Breast epithelium (tissue), 4 donors: ENCODE results near the gene DEPP1. TPM values are rescaled to one million over a fixed set of nuclear protein-coding genes. Genes with fewer than 3 reads are reported as not detected.

ENCODE experiments used
- DNase-seq, 2 donors: peaks; one replicate each; pipeline ENCODE4 v3.0.0-alpha.2; 2019; ENCODE audit warnings: low spot score in 2 of 2
- H3K27ac ChIP-seq, 2 donors: fragments of 200-600 bp; sonication (generic) in 1 of 2; one replicate each; pipeline ENCODE4 v1.5.1; 2016 to 2019; ENCODE audit warnings: mild to moderate bottlenecking in 1 of 2
- H3K27me3 ChIP-seq, 2 donors: fragments of 200-600 bp; sonication (generic) in 1 of 2; one replicate each; pipeline versions ENCODE4 v1.5.1 to v1.6.0; 2017 to 2019; ENCODE audit warnings: control low read depth in 1 of 2, mild to moderate bottlenecking in 1 of 2
- H3K36me3 ChIP-seq: fragments of 200-600 bp; one replicate; pipeline ENCODE4 v1.5.1; 2019
- H3K4me1 ChIP-seq, 2 donors: fragments of 200-600 bp; sonication (generic); one replicate each; pipeline ENCODE4 v1.5.1; 2016 to 2019; ENCODE audit warnings: control low read depth in 1 of 2
- H3K4me3 ChIP-seq, 3 donors: fragments of 200-600 bp; sonication (generic); 1 replicate in 2 of 3; 2 replicates in 1 of 3; pipeline ENCODE4 v1.5.1; 2016 to 2019; ENCODE audit warnings: mild to moderate bottlenecking in 3 of 3, moderate library complexity in 2 of 3
- H3K9me3 ChIP-seq, 2 donors: fragments of 200-600 bp; sonication (generic) in 1 of 2; one replicate each; pipeline ENCODE4 v1.5.1; 2016 to 2019; ENCODE audit warnings: control low read depth in 1 of 2
- CTCF ChIP-seq, 3 donors: fragments of 450-650 bp; IDR thresholded peaks; one replicate each; pipeline ENCODE4 v1.5.1; 2016 to 2017; ENCODE audit warnings: antibody characterized with exemption in 3 of 3, mild to moderate bottlenecking in 3 of 3, moderate library complexity in 3 of 3
- POLR2A ChIP-seq: fragments of 450-650 bp; IDR thresholded peaks from one replicate; pipeline ENCODE4 v1.6.1; 2016; ENCODE audit warnings: antibody characterized with exemption, mild to moderate bottlenecking, moderate library complexity
- POLR2AphosphoS5 ChIP-seq, 3 donors: sonication (generic); formaldehyde crosslinking; IDR thresholded peaks; one replicate each; pipeline ENCODE4 v1.6.1; 2017; ENCODE audit warnings: antibody characterized with exemption in 3 of 3
- intact Hi-C: fragments of 100-400 bp; cut with DNase I; formaldehyde crosslinking; loops from one replicate; pipeline ENCODE4 v1.15.1; 2023; ENCODE audit warnings: low total_unique reads
- total RNA-seq, 3 donors: library from RNA; depleted of rRNA; stranded (reverse); fragments of >200 nt; gene quantifications; one replicate each; pipeline ENCODE4 v1.1.0, GENCODE V29; 2016

Gene DEPP1
- total RNA-seq, 3 donors from 2014 or later = 139 to 2,057 (median 460) TPM

GRCh38 chr10:44993226-44993921, 14.8 kb upstream of the DEPP1 start:
- intact Hi-C loops = no loop called here
- no peaks in the 10 kb centered on the region for H3K9me3 ChIP-seq
- H3K4me3 ChIP-seq = no peak overlapping the region
- TF ChIP-seq POLR2AphosphoS5 (IDR thresholded peaks at IDR 0.05) (no peak), CTCF (IDR thresholded peaks at IDR 0.05) (no peak), POLR2A (no peak)
- no peak for DNase-seq
- no peaks in the 10 kb centered on the region for H3K27me3 ChIP-seq
- peak overlapping the region; percentile 90 to 99 for H3K27ac ChIP-seq
- peaks cover 4 to 12% of the 10 kb centered on the region in 2 donors for H3K4me1 ChIP-seq
- no peaks in the 10 kb centered on the region for H3K36me3 ChIP-seq

- Histone ChIP-seq H3K9me3 (no peaks in the 10 kb centered on the region), H3K4me3 (no peak overlapping the region), H3K4me1 (peaks cover 4 to 12% of the 10 kb centered on the region in 2 donors), H3K27me3 (no peaks in the 10 kb centered on the region), H3K36me3 (no peaks in the 10 kb centered on the region), H3K27ac (peak overlapping the region; percentile 45 to 99)
- DNase-seq = no peak
- TF ChIP-seq POLR2A (no peak), CTCF (IDR thresholded peaks at IDR 0.05) (no peak), POLR2AphosphoS5 (IDR thresholded peaks at IDR 0.05) (no peak)
- intact Hi-C loops = no loop called here
These were observed 14.2 kb upstream of the DEPP1 start for GRCh38 chr10:44992732-44993225.

- TF ChIP-seq POLR2A (no peak), POLR2AphosphoS5 (IDR thresholded peaks at IDR 0.05) (no peak)
- Histone ChIP-seq H3K4me1 (peaks cover 4 to 12% of the 10 kb centered on the region in 2 donors), H3K4me3 (no peak overlapping the region), H3K36me3 (no peaks in the 10 kb centered on the region), H3K27me3 (no peaks in the 10 kb centered on the region), H3K27ac (peak overlapping the region; percentile 45 to 99), H3K9me3 (no peaks in the 10 kb centered on the region)
- peak in 1 of 2 donors; percentile 69 for DNase-seq
- intact Hi-C loops = no loop called here
These were observed 13.6 kb upstream of the DEPP1 start for GRCh38 chr10:44992070-44992731.

- intact Hi-C loops = no loop called here
- Histone ChIP-seq H3K27me3 (no peaks in the 10 kb centered on the region), H3K36me3 (no peaks in the 10 kb centered on the region), H3K9me3 (no peaks in the 10 kb centered on the region), H3K4me1 (peaks cover 4 to 12% of the 10 kb centered on the region in 2 donors), H3K27ac (peak overlapping the region; percentile 45 to 99), H3K4me3 (no peak overlapping the region)
- TF ChIP-seq CTCF (IDR thresholded peaks at IDR 0.05) (no peak), POLR2A (no peak), POLR2AphosphoS5 (IDR thresholded peaks at IDR 0.05) (no peak)
- no peak for DNase-seq
These were observed 13.0 kb upstream of the DEPP1 start for GRCh38 chr10:44991571-44991970.

- intact Hi-C loops = no loop called here
- no peak for DNase-seq
- TF ChIP-seq POLR2A (no peak), POLR2AphosphoS5 (IDR thresholded peaks at IDR 0.05) (no peak), CTCF (IDR thresholded peaks at IDR 0.05) (no peak)
- H3K4me1 ChIP-seq = peaks cover 4 to 9% of the 10 kb centered on the region in 2 donors
- no peaks in the 10 kb centered on the region for H3K36me3 ChIP-seq
- H3K9me3 ChIP-seq = no peaks in the 10 kb centered on the region
- H3K4me3 ChIP-seq = no peak overlapping the region
- no peaks in the 10 kb centered on the region for H3K27me3 ChIP-seq
- H3K27ac ChIP-seq = peak overlapping the region in 1 of 2 donors; percentile 45
These were observed 12.4 kb upstream of the DEPP1 start for GRCh38 chr10:44990965-44991364.
